ENCODE data around the gene DOK3.

Gene DOK3

DNA sequence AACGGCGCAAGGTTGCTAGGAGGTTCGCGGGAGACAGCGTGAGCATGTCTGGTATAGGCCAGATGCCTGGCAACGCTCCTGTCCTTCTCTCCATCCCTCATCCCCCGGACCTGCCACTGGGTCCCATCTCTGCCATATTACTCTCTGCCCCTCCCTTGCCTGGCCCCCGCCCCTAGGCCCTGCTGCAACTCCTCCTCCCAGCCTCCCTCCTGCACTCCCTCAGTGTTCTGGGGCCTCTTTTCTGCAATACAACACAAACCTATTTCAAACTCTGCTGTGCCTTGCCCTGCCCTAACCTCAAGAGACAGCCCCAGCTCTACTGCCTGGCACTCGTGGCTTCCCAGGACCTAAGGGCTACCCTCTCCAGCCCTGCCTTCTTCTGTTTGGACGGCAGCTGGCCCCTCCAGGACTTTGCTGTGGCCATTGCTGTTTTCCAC lies 27.2 kb downstream of the DOK3 start:
- no peak for DNase-seq (ENCODE audit: low read depth)

DNA sequence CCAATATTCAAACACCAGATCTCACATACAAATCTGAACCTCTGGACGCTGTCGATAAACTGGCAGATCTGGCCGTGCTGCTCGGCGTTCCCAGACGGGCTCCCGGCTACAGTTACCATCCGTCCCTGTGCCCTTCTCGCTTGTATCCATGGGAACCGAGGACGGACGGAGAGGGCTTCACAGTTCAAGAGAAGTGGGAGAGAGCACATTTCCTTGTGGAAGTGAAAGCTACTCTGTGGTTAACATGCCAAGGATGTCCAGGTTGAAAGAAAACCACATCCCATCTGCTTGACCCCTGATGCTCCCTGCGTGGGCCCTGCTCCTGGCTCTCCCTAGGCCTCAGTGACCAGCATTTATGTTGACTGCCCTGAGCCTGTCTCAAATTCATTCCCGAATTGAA lies 29.9 kb downstream of the DOK3 start:
- no peak for DNase-seq (ENCODE audit: low read depth)

DNA sequence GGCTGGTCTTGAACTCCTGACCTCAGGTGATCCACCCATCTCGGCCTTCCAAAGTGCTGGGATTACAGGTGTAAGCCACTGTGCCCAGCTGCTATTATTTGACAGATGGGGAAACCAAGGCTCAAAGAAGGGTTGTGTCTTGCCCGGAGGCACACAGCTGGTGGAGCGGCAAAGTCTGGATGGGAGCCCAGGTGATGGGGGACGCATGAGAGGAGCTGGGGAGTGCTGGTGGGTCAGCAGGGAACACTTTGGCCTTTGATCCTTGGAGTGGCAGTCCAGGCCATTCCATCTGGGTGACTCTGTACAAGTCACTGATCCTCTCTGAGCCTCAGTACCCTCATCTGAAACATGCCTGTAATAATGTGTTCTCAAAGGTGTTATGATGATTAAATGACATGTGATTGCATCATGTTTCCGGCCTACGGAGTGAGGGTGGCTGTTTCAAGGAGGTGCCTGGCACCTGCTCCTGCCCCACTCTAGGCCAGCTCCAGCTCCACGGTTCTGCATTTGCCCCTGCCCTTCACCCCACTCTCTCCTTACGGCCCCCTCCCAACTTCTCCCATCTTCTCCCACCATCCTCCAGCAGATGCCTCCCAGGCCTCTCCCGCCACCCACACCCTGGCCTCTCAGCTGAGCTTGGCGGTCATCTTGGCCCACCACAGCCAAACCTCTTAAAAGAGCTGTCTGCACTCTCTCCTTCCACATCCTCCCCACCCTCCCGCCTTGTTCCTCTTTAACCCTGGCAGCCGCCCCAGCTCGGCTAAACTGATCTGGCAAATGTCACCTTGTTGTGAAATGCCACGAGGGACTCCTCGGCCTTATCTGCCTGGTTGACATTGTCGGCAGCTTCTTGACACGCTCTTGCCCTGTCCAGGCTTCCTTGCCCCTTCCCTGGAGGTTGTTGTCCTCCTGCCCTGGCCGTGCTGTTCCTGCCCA lies 30.6 kb downstream of the DOK3 start:
- DNase-seq (ENCODE audit: low read depth), result no peak

DNA sequence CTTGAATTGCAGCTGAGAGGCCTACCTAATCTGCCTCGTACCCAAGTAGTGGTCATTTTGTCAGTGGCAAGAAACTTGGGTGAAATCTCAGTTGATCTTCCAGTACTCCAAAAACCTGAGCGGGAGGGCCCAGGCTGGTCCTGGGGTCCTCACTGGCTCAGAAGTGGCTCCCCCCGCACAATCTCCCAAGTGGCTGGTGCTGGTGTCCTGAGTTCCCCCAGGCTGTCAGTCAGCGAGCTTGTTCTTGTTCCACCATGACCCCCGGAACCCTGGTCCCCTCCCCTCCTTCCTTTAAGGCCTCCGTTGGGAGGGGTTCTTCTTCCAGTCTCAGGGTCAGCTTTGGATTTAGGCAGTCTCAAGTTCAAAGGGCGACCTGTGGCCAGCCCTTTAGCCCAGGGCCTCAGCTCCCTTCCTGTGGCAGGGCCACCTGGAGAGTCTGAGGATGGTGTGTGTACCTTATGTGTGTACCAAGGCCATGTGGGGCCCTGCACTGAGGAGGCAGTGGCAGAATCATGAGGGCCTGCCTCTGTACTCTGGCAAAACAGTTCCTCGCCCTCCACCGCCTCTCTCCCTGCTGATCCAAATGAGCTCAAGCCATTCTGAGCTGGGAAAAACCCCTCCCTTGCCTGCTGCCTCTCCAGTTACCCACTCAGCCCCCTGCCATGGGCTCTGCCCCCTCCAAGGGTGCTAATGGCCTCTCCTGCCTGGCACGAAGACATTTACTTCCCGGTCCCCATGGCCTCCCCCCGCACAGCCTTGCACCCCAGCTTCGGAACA lies 31.7 kb downstream of the DOK3 start:
- DNase-seq (ENCODE audit: low read depth), result no peak

DNA sequence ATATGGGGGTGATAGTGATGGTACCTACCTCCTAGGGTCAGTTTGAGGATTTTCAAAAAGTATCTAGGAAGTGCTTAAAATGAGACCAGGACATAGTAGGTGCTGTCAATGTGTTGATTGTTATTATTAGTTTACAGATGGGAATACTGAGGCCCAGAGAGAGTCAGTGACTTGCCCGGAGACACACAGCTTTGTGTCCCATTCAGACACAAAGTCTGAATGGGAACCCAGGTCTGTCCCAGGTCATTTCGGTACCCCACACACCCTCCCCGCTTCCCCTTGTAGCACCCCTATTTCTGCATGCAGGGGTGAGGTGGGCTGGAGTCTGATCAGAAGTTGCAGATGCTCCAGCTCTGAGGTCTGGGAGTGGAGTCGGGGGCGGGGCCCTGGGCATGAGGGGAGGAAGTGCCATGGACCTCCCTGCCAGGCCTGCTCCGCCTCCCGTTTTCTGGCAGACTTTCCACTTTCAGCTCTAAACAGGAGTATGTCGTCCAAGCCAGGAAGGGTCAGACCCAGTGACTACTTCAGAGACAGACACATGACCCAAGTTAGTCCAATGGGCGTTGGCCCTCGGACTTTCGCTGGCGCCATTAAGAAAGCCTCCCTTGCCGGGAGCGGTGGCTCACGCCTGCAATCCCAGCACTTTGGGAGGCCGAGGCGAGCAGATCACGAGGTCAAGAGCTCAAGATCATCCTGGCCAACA lies 32.9 kb downstream of the DOK3 start:
- no peak for DNase-seq (ENCODE audit: low read depth)

DNA sequence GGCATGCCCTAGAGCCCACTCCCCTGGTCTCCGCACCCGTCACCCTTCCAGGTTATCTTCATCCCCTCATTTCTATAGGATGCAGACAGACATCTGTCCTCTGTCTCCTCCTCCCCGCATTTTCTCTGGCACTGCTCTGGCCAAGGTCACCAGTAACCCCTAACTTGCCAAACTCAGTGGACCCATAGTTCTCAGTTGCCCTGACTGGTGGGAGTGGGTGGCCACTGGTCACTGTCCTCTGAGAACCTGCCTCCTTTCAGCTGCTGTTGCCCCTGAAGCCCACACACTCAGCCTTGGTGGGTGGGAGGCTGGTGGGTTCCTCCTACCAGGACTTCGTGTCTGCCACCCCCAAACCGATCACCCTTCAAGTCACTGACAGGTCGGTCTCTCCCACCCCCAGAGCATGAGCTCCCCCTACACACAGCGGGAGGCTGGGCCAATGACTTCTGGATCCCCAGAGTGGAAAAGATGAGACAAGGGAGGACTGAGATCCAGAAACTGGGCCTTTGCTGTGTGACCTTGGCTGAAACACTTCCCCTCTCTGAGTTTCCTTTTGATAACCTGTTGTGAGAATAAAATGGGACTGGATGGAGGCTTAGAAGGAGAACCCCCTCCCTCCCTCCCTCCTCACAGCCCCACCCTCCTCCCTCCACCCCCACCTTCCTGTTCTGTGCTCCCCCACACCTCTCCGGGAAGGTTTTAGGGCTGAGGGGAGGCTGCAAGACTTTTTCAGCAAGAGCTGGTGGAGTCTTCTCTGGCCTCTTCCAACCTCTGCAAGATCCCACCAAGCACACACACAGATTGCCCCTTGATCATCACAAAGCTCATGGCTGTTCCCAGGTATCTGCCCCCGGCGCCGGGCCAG lies 33.8 kb downstream of the DOK3 start:
- no peak for DNase-seq (ENCODE audit: low read depth)

DNA sequence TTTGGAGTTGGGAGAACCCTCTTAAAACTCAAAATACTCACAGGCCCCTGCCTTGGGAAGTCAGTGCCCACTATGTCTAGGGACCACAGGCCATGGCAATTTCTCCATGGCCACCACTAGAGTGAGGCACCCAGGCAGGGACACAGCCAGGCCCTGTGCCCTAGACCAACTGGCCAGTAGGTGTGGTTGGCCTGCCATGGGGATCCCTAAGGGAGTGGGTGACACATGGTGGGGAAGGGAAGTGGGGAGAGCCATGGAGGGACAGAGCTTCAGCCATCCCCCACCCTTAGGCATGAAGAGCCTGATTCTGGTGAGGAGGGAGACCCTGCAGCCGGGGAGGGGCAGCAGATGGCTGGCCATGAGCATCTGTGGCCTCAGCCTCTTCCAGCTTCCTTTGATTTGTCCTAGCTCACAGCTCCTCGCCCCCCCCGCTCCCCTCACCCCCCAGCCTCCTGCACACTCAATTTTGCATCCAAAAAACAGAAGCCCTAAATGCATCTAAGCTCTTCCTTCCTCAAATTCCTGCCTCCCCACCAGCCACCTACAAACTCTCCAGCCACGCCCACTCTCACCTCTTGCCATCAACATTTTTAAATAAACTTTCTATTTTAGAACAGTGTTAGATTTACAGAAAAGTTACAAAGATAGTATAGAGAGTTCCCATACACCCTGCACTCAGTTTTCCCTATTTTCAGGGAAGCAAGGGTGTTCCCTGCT lies 34.6 kb downstream of the DOK3 start:
- no peak for DNase-seq (ENCODE audit: low read depth)

DNA sequence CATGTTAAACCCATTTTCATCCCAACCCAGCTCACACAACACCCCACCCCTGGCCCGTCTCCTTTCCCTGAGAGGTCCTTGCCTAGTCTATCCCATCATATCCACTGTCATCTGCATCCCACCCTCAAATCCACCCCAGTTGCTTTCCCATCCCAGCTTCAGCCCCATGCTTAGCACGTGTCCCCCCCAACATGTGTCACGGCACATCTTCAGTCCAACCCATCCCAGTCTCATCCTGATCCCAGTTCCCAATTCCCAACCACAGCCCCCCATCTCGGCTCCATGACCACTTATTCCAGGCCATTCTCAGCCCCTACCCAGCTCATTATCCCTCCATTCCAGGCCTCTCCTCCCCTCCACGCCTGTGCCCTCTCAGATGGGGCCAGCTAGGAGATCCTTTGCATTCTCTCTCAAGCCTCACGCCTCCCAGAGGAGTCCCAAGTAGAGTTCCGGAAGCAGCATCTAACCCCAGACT lies 35.6 kb downstream of the DOK3 start:
- DNase-seq (ENCODE audit: low read depth), result no peak

DNA sequence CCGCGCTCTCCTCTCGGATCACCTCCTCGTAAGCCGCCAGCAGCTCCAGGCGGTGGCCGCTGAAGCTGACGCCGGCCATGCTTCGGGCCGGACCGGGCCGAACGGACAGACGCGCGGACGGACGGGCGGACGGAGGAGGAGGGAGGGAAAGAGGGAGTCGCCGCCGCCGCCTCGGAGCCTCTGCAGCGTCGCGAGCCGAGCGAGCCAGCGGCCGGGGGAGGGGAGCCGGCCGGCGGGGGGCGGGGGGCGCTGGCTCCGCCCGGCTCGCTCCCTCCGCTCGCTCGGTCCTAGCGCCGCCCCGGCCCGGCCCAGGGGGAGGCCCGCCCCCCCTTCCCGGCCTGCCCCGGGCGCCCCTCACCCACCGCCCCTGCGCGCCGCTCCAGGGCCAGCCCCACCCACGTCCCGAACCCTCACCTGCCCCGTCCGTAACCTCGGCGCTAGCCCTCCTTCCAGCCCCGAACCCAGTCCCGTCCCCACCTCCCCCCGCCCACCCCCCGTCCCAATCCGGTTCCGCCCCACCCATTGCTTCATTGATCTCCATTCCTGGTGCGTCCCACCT lies 36.1 kb downstream of the DOK3 start, which contains the start of gene DBN1:
TSS of gene DBN1 (minus strand) at position 192 of the 559 bp plus-strand sequence. CDS start at position 79, 113 bp downstream.
- no peak for DNase-seq (ENCODE audit: low read depth)

DNA sequence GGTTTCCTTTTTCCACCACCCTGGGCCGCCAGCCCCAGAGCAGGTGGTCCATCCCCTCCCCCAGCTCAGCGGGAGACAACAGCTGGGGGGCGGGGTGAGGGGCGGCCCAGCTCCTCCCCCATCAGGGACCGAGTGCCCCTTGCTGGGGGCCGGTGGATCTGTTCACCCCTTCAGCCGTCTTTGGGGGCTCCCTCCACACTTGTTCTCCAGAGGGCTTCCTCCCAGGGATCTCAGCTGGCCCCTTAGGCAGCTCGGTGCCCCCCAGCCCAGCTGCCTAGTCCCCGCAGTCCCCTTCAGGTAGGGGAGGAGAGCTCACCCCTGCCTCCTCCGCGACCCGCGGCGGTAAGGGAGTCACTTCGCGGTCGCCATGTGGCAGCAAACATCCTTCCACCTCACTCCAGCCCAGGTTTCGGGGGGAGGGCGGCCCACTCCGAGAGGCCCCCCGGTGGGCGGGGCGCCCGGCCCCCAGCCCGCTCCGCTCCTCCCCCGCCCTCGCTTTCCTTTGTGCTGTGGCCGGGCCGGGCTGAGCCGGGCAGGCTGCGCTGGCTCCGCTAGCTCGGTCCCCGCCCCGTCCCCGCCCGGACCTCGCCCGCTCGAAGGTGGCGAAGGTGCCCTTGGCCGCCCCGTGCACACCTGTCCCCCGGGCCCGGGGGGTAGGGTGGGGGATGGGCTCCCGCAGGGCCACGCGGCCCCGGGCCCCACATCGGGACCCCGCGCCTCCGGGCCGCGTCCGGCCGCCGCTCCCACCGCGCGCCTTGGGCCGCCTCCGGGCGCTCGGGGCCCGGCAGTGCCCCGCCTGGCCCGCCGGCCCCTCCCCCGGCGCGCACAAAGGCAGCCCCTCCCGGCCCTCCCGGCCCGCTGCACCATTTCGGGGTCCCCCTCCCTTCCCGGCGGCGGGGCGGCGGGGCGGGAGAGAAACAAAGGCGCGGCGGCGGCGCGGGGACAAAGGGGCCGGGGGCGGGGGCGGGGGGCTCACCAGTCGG lies 36.9 kb downstream of the DOK3 start:
- no peak for DNase-seq (ENCODE audit: low read depth)

DNA sequence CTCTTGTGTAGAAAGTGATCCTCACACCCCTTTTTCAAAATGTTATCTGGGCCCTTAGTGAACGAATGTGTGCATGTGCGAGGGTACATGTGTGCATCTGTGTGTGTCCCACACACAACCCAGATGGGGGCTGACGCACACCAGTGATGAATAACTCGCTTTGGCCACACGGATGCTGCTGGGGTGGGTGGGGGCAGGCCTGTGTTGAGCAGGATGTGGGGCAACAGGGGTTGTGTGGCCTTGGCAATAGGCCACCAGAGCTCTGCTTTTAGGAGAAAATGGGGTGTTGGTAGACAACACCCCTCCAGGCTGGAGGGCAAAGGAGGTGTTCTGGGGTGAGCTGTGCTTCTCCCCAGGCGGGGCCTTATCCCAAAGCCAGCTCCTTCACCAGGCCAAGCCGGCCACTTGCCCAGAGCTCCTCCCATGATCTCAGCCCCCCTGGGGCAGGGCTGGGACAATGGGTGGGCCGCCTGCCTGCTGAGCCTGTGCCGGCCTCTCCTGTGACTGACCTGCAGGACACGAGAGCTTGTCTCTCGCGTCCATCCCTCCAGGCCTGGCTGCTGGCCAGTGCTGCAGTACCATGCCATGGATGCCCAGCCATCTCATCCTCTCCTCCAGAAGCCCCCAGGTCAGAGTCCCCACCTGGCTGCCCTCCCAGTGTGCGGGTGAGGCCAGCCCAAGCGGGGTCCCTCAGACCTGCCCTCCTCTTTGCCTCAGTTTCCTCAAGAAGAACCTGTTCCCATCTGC lies 37.8 kb downstream of the DOK3 start:
- no peak for DNase-seq (ENCODE audit: low read depth)

DNA sequence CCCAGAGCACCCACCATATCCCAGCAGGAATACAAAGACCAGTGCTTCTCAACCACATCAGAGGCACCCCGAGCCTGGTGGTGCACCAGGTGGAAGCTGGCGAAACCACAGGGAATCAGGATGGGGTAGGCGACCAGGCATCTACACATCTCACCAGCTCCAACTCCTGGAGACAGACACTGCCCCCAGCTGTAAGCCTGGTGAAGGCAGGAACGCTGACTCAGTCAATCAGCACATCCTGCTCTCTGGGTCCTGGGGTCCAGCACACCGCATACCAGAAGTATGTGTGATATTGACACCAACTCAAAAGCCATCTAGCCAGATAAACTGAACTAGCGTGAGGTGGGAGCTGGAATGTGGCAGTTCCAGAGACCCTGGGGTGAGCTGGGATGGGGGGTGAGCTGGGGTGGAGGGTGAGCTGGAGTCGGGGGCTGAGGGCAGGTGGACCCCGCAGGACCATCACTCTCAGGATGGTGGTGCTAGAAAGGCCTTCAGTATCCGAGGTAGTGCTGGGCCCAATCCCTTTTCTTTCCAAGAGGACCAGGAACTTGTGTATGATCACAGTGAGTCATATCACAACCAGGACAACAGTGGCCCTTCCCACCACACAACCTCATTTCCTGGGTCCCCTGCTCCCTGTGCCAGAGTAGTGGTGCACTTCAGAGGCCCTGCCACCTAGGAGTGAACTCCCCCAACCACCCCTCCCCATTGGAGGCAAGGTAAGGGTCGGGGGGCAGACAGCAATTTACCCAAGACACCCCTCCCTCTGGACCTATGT lies 38.7 kb downstream of the DOK3 start:
- no peak for DNase-seq (ENCODE audit: low read depth)

DNA sequence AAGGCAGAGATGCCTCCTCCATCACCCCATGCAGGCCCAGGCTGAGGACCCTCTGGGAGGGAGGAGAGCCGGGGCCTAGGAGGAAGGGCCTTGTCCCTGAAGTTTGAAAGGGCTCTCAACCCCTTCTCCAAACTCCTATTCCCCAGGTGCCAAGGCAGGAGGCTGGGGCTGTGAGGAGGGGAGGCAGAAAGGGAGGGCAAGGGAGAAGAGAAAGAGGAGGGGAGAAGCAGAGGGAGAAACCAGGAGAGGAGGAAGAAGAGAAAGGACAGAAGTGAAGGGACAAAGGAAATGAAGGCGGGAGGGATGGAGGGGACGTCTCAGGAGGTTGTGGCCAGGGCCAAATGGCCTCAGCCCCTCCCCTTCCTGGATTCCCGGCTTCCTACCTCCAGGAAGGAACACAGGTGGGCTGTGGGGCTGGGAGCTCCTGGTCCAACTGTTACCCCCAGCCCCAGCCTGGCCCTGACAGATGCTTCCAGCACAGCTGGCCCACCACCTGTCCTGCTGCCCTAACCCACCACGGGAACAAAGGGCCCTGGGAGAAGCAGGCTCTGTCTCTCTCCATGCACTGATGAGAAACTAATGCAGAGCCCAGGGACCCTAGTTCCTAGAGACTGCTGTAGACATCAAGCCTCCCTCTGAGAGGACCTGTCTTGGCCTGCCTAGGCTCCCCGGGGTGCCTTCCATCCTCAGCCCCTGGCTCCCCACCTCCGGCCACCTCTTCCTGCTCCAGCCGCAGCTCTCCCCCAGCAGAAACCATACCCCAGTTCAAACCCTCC lies 39.7 kb downstream of the DOK3 start:
- DNase-seq (ENCODE audit: low read depth), result no peak

DNA sequence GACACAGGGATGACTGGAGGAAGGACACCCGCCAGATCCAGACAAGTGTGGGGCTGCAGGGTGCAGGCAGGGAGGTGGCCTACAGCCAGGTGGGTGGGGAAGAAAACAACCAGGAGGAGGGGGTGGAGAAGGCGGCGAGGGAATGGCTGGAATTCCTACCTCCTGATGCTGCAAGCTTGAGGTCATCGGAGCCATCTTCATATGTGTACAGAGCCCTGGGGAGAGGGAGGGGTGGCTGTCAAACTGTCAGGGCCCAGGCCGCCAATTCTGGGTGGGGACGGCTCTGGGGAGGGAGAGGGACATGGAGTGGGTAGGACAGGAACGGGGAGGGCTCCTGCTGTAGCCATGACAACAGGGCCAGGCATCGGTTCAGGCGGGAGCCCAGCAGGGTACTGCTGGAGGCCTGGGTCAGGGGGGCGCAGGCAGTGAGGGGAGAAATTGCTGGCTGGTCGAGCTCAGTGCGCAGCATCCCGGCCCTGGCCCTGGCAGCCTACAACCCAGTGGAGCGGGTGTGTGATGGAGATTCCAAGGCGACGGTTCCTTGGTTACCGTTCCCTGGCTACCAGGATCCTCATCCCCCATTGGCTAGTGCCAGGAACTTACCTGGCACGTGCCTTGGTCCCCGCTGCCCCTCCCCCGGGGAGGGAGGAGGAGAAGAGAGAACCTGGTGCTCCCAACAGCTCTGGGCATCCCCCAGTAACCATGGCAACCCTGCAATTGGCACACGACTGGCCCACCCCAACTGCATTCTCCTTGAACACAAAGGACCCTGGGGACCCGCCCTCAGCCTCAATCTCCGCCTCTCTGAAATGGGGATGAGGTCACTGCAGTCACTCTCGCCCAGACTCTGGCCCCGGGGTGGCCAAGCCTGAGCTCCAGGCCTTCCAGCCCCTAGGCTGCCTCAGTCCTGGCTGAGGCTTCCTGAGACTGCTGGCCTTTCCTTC lies 40.7 kb downstream of the DOK3 start:
- DNase-seq (ENCODE audit: low read depth), result no peak

DNA sequence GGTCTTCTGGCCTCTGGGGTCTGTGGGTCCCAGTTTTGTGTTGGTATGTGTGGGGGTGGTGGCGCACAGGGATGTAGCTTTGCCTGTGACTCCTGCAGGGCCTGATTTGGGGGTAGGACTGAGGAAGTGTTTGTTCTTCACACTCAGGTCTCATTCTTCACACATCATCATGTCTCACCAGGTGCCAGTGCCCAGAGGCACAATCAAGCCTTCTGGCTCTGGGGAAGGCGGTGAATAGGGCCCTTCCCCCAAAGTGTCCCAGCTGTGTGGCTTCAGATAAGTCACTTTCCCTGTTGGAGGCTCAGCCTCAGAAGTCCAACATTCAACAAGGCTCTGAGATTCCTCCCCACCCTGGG lies 41.3 kb downstream of the DOK3 start:
- no peak for DNase-seq (ENCODE audit: low read depth)

DNA sequence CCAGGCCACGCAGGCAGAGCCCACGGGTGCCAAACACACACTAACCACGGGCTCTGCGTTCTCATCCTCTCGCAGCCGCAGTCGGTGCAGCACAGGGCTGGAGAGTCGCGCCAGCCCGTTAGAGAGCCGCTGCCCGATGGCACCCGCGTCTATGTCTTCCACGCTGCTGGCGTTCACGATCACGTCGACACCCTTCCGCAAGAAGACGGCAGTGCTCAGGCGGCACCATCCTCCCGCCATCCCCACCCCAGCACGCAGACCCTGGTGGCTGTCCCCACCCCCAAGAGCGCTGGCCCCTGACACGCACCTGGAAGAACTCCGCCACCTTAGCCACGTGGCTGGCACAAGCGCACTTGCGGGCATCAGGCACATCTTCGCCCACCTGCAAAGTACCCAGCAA lies 42.2 kb downstream of the DOK3 start:
- no peak for DNase-seq (ENCODE audit: low read depth)
